NCI-H187 (cell line): ENCODE measurements around the gene CHID1.
A peak's percentile ranks its signal among the peaks of the same experiment; 100 is the strongest.

Source experiments
- DNase-seq, 2 experiments: peaks; one replicate each; lab custom pipeline; 2025; lab: John Stamatoyannopoulos, UW

The CHID1 gene

DNA sequence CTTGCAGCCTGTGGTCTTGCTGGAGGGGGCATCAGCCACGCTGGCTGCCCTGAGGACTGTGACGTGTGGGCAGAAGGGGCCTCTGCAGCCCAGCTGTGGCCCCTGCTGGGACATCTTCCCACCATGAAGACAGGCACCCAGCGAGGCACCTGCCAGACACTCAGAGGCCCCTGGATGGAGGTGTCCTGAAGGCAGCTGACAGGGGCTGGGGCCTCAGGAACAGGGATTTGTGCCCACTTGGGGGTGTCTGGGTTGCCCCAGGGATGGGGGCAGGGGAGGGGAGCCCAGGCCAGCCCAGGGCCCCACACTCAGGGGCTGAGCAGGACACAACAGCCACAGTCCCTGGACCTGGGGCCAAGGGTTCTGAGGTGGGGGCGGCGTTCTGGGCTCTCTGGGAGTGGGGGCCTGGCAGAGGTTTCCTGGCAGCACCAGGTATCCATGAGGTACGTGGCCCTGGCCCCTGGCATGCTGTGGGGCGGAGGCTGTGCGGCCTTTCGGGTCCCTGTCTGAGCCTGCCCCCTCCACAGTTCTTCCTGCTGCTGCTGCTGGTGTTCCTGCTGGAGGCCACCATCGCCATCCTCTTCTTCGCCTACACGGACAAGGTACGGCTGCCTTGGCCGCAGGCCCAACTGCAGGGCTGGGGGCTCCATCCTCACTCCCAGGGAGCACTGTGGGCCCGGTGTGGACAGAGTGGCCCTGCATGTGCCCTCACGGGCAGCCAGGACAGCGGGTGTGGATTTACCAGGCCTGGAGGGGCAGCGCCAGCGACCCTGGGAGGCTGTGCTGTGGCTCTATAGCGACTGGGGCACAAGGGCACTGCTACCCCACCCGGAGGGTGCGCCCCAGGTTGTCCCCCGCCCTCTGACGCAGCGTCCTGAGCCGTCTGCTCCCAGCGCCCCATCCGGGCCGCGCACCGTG, 46.4 kb downstream of the CHID1 start:
- DNase-seq = no peak

DNA sequence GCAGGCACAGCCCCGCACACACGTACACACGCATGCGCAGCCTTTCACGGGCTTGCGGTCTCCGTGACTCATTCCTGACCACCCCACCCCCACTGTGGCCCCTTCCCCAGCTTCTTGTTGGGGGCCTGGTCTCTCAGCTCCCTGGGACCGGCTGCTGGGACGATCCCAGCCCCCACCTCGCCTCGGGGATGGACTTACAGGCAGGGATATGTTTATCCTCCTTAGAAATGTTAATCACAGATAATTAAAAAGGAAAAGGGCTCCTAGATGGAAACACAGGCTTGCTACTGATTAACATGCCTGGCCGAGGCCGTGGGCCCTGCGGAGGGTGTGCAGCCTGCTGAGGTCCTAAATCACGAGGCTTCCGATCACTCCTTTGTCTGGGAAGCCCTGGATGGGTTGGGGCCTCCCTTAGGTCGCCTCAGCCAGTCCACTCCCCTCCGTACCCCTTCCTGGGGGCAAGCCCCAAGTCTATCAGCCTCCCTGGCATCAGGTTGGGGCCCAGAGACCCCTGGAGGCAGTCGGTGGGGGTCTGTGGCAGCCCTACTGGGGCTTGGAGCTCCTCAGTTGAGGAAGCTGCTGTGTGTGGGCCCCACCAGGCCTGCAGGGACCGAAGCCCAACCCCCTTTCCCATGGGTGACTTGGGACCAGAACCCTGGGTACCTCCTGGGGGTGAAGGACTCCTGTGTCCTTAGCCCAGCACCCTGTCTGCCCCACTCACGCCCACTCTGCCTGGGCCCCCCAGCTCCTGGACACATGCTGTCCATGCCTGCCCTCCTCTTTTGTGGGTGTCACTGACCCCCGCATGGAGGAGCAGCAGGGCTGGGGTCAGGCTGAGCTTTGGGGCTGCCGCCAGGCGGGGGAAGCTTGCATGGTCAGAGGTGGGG, 47.3 kb downstream of the CHID1 start:
- no peak for DNase-seq

GRCh38 chr11:862696-863022, 48.0 kb downstream of the CHID1 start:
- no peak for DNase-seq

DNA sequence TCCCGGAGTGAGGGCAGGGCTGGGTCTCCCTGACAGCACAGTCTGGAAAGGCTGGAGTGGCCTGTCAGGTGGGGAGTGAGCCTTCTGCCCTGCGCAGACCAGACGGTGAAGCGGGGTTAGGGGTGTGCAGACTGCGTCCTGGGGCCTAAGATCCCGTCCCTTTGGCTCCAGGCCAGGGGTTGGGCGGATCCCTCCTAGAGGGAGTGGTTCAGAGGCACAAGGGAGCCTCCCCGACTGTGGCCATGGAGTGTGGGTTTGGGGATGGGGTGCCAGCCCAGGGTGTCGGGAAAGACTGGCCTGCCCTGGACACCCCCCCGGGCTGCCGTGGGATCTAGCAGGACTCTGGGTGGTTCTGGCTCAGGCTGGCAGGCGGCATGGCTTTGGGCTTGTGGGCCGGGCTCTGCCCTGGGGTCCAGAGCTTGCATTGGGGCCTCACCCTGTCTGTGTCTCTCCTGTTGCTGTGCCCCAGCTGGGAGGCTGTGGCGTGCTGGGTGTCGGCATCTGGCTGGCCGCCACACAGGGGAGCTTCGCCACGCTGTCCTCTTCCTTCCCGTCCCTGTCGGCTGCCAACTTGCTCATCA, 48.4 kb downstream of the CHID1 start:
- no peak for DNase-seq

DNA sequence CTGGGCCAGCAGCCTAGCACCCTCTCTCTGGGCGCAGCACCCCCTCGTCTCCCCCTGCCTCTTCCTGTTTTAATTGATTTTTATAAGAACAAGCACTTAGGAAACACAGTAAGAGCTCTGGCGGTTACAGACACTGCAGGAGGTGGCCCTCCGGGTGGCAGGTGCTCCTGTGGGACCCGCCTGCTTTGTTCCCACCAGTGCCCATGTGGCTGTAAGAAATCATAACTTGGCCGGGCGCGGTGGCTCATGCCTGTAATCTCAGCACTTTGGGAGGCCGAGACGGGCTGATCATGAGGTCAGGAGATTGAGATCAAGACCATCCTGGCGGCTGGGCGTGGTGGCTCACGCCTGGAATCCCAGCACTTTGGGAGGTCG, 49.5 kb downstream of the CHID1 start:
- no peak for DNase-seq

DNA sequence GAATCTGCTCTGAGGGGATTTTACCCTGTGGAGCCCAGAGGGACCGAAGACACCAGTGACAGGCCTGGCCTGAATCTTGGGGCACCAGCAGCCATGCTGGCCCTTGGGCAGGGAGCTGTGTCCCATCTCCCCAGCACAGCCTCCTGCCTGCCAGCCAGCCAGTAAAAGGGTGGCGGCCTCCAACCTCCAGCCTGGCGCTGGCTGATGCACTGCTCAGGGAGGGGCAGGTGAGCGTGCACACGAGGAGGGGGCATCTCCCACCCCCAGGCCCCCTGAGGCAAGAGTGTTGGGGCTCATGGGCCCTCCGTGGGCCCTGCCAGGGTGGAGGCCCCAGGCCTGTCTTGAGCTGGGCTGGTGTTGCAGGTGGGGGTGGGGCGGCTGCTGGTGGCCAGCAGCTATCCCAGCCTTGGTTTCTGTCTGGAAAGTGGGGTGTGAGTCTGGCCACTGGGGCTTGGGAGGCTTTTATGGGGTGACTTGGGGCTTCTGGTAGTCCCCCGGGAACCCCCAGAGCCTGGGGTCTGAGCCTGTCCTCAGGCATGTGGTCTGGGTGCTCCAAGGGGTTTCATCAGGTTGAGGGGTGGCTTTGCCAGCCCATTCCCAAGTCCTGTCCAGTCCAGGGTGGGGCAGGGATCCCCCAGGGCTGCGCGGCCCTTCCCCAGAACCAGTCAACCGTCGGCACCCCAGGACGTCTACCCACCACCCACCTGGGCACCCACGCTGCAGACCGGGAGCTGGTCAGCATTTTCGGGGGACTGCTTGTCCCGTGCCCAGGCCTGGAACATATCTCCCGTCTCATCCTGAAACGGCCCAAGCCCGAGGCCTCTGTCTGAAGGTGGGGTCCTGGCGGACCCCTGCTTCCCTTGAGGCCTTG, 50.1 kb downstream of the CHID1 start:
- no peak for DNase-seq

DNA sequence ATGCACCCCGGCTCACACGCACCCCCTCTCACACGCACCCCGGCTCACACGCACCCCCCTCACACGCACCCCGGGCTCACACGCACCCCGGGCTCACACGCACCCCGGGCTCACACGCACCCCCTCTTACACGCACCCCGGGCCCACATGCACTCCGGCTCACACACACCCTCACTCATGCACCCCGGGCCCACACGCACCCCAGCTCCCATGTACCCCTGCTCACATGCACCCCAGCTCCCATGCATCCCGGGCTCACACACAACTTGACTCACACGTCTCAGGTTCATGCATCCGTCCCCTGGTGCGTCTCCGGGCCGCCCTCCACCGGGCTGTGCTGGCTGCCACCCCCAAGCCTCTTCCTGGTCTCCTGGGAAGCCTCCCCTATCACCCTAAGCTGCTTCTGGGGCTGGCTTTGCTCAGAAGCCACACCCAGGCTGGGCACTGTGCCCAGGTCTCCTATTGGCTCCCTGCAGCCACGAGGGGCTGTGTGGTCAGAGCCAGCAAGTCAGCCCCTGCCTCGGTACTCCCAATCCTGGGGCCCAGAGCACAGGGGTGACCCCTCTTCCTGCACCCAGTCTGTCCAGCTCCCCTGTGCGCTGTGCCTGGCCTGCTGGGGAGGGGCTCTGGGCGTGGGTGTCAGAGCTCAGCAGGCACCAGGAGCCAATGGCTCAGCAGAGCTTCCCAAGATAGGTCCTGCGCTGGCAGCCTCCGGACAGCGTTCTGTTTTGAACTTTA, 51.0 kb downstream of the CHID1 start:
- DNase-seq = peak; percentile 31 to 40

DNA sequence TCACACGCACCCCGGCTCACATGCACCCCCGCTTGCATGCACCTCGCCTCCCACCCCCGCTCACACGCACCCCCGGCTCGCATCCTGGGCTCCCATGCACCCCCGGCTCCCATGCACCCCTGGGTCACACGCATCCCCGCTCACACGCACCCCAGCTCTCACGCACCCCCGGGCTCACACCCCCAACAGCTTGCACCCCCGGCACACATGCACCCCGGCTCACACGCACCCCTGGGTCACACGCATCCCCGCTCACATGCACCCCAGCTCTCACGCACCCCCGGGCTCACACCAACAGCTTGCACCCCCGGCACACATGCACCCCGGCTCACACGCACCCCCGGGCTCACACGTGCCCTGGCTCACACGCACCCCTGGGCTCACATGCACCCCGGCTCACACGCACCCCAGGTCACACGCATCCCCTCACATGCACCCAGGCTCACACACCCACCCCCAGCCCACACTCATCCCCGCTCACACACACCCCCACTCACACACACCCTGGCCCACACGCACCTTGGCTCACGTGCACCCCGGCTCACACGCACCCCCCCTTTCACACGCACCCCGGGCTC, 51.8 kb downstream of the CHID1 start:
- no peak for DNase-seq

GRCh38 chr11:858053-858761, 52.4 kb downstream of the CHID1 start:
- no peak for DNase-seq

- DNase-seq = no peak
These were observed 54.2 kb downstream of the CHID1 start for GRCh38 chr11:856397-856796.

DNA sequence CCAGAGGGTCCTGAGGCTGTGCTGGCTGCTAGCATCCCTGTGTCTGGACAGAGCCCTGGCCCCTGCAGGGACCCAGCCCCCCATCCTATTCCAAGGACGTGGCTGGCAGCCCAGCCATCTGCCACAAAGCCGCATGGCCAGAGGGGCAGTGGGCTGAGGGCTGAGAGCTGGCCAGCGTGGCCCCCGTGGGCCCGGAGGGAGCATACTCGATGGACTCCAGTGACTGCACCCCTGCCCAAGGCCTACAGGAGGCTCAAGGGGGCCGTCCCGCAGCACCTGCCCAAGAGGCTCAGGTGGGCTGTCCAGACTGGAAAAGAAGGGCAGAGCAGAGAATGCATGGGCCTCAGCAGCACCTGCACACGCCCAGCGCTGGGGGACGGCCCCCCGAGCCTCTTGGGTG, 54.8 kb downstream of the CHID1 start:
- no peak for DNase-seq

DNA sequence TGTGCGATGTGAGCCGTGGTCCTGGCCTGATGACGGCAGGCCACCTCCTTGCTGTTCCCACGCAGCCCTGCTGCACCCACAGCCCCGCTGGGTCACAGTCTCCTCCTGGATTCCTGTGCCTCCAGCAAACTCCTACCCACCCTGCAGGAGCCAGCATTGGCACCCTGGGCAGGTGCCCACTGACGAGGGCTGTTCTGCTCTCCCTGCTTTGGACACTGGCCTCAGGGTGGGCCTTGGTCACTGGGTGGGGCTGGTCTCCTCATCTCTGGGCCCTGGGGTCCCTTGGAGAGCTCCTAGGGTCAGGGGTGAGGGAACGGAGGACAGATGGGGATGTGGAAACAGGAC, 55.3 kb downstream of the CHID1 start:
- no peak for DNase-seq

DNA sequence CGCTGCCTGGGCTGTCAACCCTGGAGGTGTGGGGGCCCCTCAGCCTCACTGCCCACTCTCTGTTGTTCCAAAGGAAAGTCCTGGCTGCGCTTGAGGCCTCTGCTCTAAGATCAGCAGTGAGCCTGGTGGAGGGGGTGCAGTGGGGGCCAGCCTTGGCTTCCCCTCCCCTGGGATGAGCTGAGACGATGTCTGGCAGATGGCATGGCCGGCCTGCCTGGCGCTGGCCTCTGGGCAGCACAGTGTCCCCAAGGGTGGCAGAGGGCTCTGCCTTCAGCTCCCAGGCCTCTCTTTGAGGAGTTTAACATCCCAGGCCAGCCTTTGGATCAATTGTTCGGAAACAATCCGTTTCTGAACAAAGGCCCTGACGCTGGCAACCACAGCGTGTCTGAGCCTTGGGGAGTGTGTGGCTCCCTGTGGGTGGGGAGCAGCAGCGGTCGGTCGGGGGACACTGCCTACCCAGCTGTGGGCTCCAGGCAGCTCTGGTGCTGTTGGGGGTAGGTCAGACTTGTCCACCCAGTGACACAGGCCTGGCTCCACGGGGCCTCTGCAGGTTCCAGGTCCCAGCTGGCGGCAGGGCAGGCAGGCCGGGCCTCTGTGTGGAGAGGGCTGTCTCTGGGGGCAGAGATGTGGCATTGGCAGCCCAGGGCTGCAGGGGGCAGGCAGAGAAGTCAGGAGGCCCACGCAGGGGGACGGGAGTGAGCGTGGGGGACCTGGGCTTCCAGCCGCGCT, 55.8 kb downstream of the CHID1 start:
- DNase-seq = no peak

DNA sequence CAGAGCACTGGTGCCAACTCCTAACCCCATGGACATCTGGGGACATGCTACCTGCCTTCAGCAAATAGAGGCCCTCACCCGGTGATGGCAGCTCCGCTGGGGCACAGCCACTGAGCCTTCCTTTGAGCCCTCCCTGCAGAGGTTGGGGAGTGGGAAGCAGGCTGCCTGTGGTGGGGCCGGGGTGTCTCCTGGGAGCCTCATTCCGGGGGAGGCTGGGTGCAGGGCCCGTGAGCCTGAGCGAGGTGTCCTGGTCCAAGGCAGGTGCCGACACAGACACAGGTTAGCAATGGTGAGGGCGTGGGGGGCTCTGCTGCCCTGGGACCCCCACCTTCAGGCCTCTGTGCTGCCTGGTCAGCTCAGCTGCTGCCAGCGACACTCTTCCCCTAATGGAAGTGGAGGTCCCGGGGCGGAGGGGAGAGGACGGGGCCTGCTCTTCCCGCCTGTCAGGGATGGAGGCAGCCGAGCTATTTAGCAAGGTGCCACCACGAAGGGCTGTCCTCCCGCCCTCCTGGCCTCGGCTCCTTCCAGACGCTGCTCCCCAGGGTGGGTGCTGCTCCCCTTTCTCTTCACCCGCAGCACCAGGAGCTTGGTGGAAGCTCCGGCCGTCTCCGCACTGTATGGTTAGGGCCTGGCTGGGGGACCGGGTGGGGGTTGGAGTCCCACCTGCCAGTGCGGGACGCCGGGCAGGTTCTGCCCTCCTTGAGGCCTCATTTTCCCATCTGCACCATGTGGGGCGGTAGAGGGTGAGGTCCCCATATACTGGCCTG, 56.7 kb downstream of the CHID1 start:
- no peak for DNase-seq

DNA sequence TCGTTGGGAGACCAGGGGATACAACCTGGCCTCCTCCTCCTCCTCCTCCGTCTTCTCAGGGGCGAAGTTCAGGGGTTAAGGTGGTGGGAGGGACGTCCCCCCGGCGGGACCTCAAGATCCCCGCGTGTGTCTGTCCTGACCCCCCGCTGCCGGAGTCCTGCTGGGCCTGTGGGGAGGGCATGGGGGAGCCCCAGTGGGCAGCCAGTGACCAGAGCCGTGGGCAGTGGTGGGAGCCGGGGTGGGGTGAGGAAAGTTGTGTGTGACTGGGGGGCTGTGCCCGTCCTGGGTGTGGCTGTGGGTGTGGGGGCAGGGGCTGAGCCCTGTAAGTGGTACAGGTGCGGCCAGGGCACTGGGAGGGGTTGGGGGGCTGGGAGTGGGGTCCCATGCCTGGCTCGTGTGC, 57.8 kb downstream of the CHID1 start:
- DNase-seq = no peak

GRCh38 chr11:850775-851763, 59.5 kb downstream of the CHID1 start:
- no peak for DNase-seq

DNA sequence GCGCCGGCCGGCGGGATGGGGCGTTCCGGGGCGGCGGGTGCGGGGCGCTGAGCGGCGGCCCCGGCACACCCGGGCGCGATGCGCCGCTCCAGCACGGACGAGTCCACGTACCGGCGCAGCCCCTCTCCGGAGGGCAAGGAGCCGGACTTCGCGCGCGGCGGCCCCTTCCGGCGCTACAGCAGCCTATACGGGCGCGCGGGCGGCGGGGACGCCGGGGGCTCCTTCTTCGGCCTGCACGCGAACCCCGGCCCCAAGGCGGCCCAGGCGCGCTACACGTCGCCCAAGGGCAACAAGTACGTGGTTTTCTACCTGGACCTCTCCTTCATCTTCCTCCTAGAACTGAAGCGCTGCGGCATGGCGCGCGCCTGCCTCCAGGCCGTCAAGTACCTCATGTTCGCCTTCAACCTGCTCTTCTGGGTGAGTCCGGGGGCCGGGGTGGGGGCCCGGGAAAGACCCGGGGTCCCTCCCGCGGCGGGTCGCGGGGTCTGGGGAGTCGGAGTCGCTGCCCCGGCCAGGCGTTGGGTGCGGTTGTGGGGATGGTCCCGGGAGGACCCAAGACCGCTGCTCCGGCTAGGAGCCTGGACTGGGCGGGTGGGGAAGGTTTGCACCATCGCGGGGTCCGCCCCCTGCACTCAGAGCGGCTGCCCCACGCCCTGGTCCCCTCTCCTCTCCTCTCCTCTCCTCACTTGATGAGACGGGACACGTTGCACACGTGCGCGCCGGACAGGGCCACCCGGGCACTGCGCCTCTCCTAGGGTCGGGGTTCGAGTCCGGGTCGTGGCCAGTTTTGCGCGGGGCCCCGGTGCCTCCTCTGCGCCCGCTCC, 60.4 kb downstream of the CHID1 start:
- DNase-seq = no peak
